Measurements from ENCODE around the gene IGSF3. TPM values are rescaled to one million over a fixed set of nuclear protein-coding genes. Genes with fewer than 3 reads are reported as not detected.

Gene IGSF3
- total and polyA plus RNA-seq, 10 of the 15 experiments (the other 5 are each of a cell fraction or from before 2014, with no cell fraction given), result 1.4 to 18.0 (median 9.6) TPM

GRCh38 chr1:116569381-116569670 is 98.2 kb downstream of the IGSF3 start:
- Histone ChIP-seq H3K27ac (ENCODE audit: control insufficient read depth, insufficient read depth) (peak overlapping the region; percentile 95), H2AFZ (ENCODE audit: control insufficient read depth, low read depth, low read length) (no peak overlapping the region), H3K9ac (ENCODE audit: control insufficient read depth, insufficient read depth, low read length) (peak overlapping the region; percentile 94), H3K27me3 (replicated peaks in 1 of 2; ENCODE audit: control insufficient read depth in 2 of 2, insufficient read depth in 2 of 2, low read length in 1 of 2) (no peaks in the 10 kb centered on the region), H3K4me1 (ENCODE audit: control insufficient read depth, insufficient read depth, low read length) (peaks cover 36% of the 10 kb centered on the region), H4K20me1 (ENCODE audit: control insufficient read depth, insufficient read depth) (no peaks in the 10 kb centered on the region), H3K9me3 (replicated peaks; ENCODE audit: control insufficient read depth, insufficient read depth, low read length) (peaks cover 9% of the 10 kb centered on the region; the same call in 2 of the 3 replicates), H3K36me3 (ENCODE audit: control insufficient read depth in 2 of 2, insufficient read depth in 2 of 2, low read length in 1 of 2) (peaks cover 3 to 6% of the 10 kb centered on the region in 2 experiments; a peak in 3 of 4 replicates), H3K79me2 (ENCODE audit: control insufficient read depth, insufficient read depth, low read length) (peaks cover 74% of the 10 kb centered on the region), H3K4me2 (ENCODE audit: control insufficient read depth, insufficient read depth) (peak overlapping the region; percentile 98), H3K4me3 (peak overlapping the region; percentile 97)
- CTCF ChIA-PET, result interaction anchor here (0.6 to 2.6 kb wide), 12 partner anchors 11 to 559 kb away, joined by 3 to 30 read pairs (median 4); no protein-coding TSS in a partner anchor
- FAIRE-seq (no peak), DNase-seq (ENCODE audit: low read depth, low spot score) (no peak), ATAC-seq (no peak)
- intact Hi-C loops (cut with micrococcal nuclease; ENCODE audit: unreplicated experiment), result loop anchor here (2.0 kb wide), 1 partner anchor 31 kb away; no protein-coding TSS in a partner anchor
- POLR2A ChIA-PET, result interaction anchor here (0.7 to 7.0 kb wide), 16 partner anchors 11 to 491 kb away, joined by 3 to 95 read pairs (median 5); partner anchors contain the start of gene TTF2
- no TSS peak for BruUV-seq (replicated peaks)
- SMC1A ChIA-PET (ENCODE audit: uncharacterized antibody, unreplicated experiment), result interaction anchor here (0.8 to 2.8 kb wide), 22 partner anchors 11 to 491 kb away, joined by 3 to 65 read pairs (median 4); partner anchors contain the start of gene TTF2
- in situ Hi-C loops (cut with MboI), result loop anchor here (25.0 kb wide), 1 partner anchor 1093 kb away; no protein-coding TSS in a partner anchor
- 0 out of 2 replicates have a peak, but pooled peaks have one; percentile 14 for TF ChIP-seq MXI1 (IDR thresholded peaks at IDR 0.05; ENCODE audit: low read depth, low read length)
- no peak for TF ChIP-seq TBL1XR1 (IDR thresholded peaks at IDR 0.05; ENCODE audit: low read depth, low read length)
- RAD21 ChIA-PET (ENCODE audit: unreplicated experiment), result interaction anchor here (0.6 to 3.7 kb wide), 22 partner anchors 11 to 493 kb away, joined by 3 to 50 read pairs (median 4); partner anchors contain the start of genes CD101 and TTF2

- 0% methylated on average over 2 of the region's 2 CpGs for WGBS (ENCODE audit: insufficient coverage, insufficient replicate concordance, low lambda C conversion rate, missing lambda C conversion rate)
- in situ Hi-C loops (cut with MboI), result loop anchor here (25.0 kb wide), 1 partner anchor 1093 kb away; no protein-coding TSS in a partner anchor
- H3K4me2 ChIP-seq (ENCODE audit: control insufficient read depth, insufficient read depth), result peak overlapping the region; percentile 98
- peak overlapping the region; percentile 95 for H3K27ac ChIP-seq (ENCODE audit: control insufficient read depth, insufficient read depth)
- ATAC-seq (no peak; the same call in 2 of the 3 replicates), DNase-seq (ENCODE audit: low read depth, low spot score) (no peak), FAIRE-seq (no peak)
- intact Hi-C loops (cut with micrococcal nuclease; ENCODE audit: unreplicated experiment), result loop anchor here (1.0 to 2.0 kb wide), 2 partner anchors 9 to 30 kb away; no protein-coding TSS in a partner anchor
- no peaks in the 10 kb centered on the region for H3K27me3 ChIP-seq (replicated peaks in 1 of 2; ENCODE audit: control insufficient read depth in 2 of 2, insufficient read depth in 2 of 2, low read length in 1 of 2)
- H2AFZ ChIP-seq (ENCODE audit: control insufficient read depth, low read depth, low read length), result no peak overlapping the region
- H3K4me1 ChIP-seq (ENCODE audit: control insufficient read depth, insufficient read depth, low read length), result peaks cover 31% of the 10 kb centered on the region
- H3K79me2 ChIP-seq (ENCODE audit: control insufficient read depth, insufficient read depth, low read length), result peaks cover 79% of the 10 kb centered on the region
- ChIA-PET SMC1A (ENCODE audit: uncharacterized antibody, unreplicated experiment) (interaction anchor here (0.7 to 2.8 kb wide), 26 partner anchors 11 to 492 kb away, joined by 3 to 65 read pairs (median 4); partner anchors contain the start of gene TTF2), CTCF (interaction anchor here (0.6 to 2.6 kb wide), 14 partner anchors 11 to 560 kb away, joined by 3 to 30 read pairs (median 4); no protein-coding TSS in a partner anchor), RAD21 (ENCODE audit: unreplicated experiment) (interaction anchor here (0.7 to 3.7 kb wide), 27 partner anchors 10 to 493 kb away, joined by 3 to 50 read pairs (median 4); partner anchors contain the start of genes CD101 and TTF2), POLR2A (interaction anchor here (0.6 to 7.0 kb wide), 18 partner anchors 10 to 492 kb away, joined by 3 to 95 read pairs (median 4); partner anchors contain the start of gene TTF2)
- peaks cover 3 to 6% of the 10 kb centered on the region in 2 experiments; a peak in 3 of 4 replicates for H3K36me3 ChIP-seq (ENCODE audit: control insufficient read depth in 2 of 2, insufficient read depth in 2 of 2, low read length in 1 of 2)
- H4K20me1 ChIP-seq (ENCODE audit: control insufficient read depth, insufficient read depth), result no peaks in the 10 kb centered on the region
- H3K9ac ChIP-seq (ENCODE audit: control insufficient read depth, insufficient read depth, low read length), result peak overlapping the region; percentile 94
- H3K9me3 ChIP-seq (replicated peaks; ENCODE audit: control insufficient read depth, insufficient read depth, low read length), result peaks cover 13% of the 10 kb centered on the region; the same call in 2 of the 3 replicates
- peak overlapping the region; percentile 97 for H3K4me3 ChIP-seq
- BruUV-seq (replicated peaks), result TSS peak; percentile 85
- TF ChIP-seq MLLT1 (IDR thresholded peaks at IDR 0.05) (0 out of 2 replicates have a peak, but pooled peaks have one; percentile 9), SPI1 (IDR thresholded peaks at IDR 0.05; ENCODE audit: borderline replicate concordance, insufficient read depth, low read depth, low read length) (0 out of 2 replicates have a peak, but pooled peaks have one; percentile 4), CHD1 (IDR thresholded peaks at IDR 0.05; ENCODE audit: low read depth, low read length) (0 out of 2 replicates have a peak, but pooled peaks have one; percentile 18), WRNIP1 (IDR thresholded peaks at IDR 0.05; ENCODE audit: borderline replicate concordance, low read depth, low read length) (peak; percentile 28; the same call in 1 of the 2 replicates), CEBPB (IDR thresholded peaks at IDR 0.05; ENCODE audit: borderline replicate concordance in 1 of 2, low read depth in 2 of 2, low read length in 2 of 2) (peak in 1 of 2 experiments; percentile 7; a peak in 1 of 4 replicates), POLR2AphosphoS5 (IDR thresholded peaks at IDR 0.05; ENCODE audit: low read length) (peak; percentile 38; the same call in 1 of the 2 replicates), EED (IDR thresholded peaks at IDR 0.05; ENCODE audit: low read depth) (peak; percentile 27; the same call in 1 of the 2 replicates), NKRF (conservative IDR thresholded peaks at IDR 0.05) (no peak; the same call in 1 of the 2 replicates)
Observed at GRCh38 chr1:116568662-116569380, 98.7 kb downstream of the IGSF3 start.
